A673 (cell line): ENCODE measurements around the gene AAGAB. TPM values are rescaled to one million over a fixed set of nuclear protein-coding genes. Genes with fewer than 3 reads are reported as not detected.

Experiments
- BruUV-seq: library from RNA; stranded (reverse); fragments of 400-500 nt; replicated peaks from 2 replicates; lab custom pipeline; 2021; lab: Mats Ljungman, UMichigan
- CTCF ChIA-PET: fragments of 300-600 bp; sonication (Branson Sonifier 250); formaldehyde crosslinking; loops from one replicate; lab custom pipeline; 2022; ENCODE audit warnings: antibody characterized with exemption; lab: Charles Lee
- POLR2A ChIA-PET: fragments of 300-600 bp; sonication (Branson Sonifier 250); formaldehyde crosslinking; loops from one replicate; lab custom pipeline; 2022; ENCODE audit warnings: antibody characterized with exemption; ENCODE audit not compliant: low non-redundant PET; lab: Charles Lee
- DNase-seq: peaks from one replicate; pipeline ENCODE4 v3.0.0-alpha.2; 2015; ENCODE audit warnings: low spot score
- H3K27ac ChIP-seq: fragments of 200-600 bp; sonication (generic); 2 replicates; pipeline ENCODE4 v1.5.1; 2016; ENCODE audit warnings: mixed run types, low read depth, mild to moderate bottlenecking, mixed read lengths, antibody characterized with exemption, low read length; ENCODE audit not compliant: poor library complexity, severe bottlenecking
- H3K27me3 ChIP-seq: fragments of 200-600 bp; sonication (generic); replicated peaks from 2 replicates; pipeline ENCODE4 v1.6.1; 2017; ENCODE audit warnings: mixed run types, low read depth, mild to moderate bottlenecking, mixed read lengths, antibody characterized with exemption, low read length; ENCODE audit not compliant: insufficient read depth, poor library complexity
- H3K36me3 ChIP-seq: fragments of 200-600 bp; sonication (generic); 2 replicates; pipeline ENCODE4 v1.6.1; 2016; ENCODE audit warnings: mixed run types, mild to moderate bottlenecking, mixed read lengths, antibody characterized with exemption, low read length; ENCODE audit not compliant: insufficient read depth, poor library complexity, severe bottlenecking
- H3K4me1 ChIP-seq: fragments of 200-600 bp; sonication (generic); 2 replicates; pipeline ENCODE4 v1.6.1; 2017; ENCODE audit warnings: mixed run types, mild to moderate bottlenecking, mixed read lengths, antibody characterized with exemption, low read length; ENCODE audit not compliant: insufficient read depth, poor library complexity, severe bottlenecking
- H3K4me3 ChIP-seq: fragments of 200-600 bp; sonication (generic); 2 replicates; pipeline ENCODE4 v1.5.1; 2016; ENCODE audit warnings: low read depth, mixed run types, mild to moderate bottlenecking, mixed read lengths, low read length; ENCODE audit not compliant: poor library complexity, severe bottlenecking
- H3K9me3 ChIP-seq: fragments of 200-600 bp; sonication (generic); 2 replicates; pipeline ENCODE4 v1.6.1; 2016; ENCODE audit warnings: mixed run types, low read depth, mild to moderate bottlenecking, mixed read lengths, antibody characterized with exemption, low read length; ENCODE audit not compliant: poor library complexity, severe bottlenecking
- CTCF ChIP-seq: fragments of 300-800, 200-600 bp; sonication (generic); conservative IDR thresholded peaks from 2 replicates; pipeline ENCODE4 v1.5.1; 2017; ENCODE audit warnings: low read depth, mild to moderate bottlenecking, antibody characterized with exemption, low read length, moderate library complexity, mixed read lengths
- EZH2 ChIP-seq: fragments of 200-600 bp; sonication (generic); IDR thresholded peaks from 2 replicates; pipeline ENCODE4 v1.6.1; 2017; ENCODE audit warnings: borderline replicate concordance, low read depth, mild to moderate bottlenecking, mixed read lengths, antibody characterized with exemption, low read length; ENCODE audit not compliant: poor library complexity, severe bottlenecking
- intact Hi-C: fragments of 100-400 bp; cut with micrococcal nuclease; formaldehyde crosslinking; loops from one replicate; pipeline ENCODE4 v1.10.0; 2022; ENCODE audit not compliant: unreplicated experiment
- total RNA-seq: library from RNA; stranded (reverse); gene quantifications from 2 replicates; pipeline ENCODE4 v1.2.3, GENCODE V29; 2021

AAGAB gene
- total RNA-seq, 1 experiment from 2014 or later, result 54.8 TPM

DNA sequence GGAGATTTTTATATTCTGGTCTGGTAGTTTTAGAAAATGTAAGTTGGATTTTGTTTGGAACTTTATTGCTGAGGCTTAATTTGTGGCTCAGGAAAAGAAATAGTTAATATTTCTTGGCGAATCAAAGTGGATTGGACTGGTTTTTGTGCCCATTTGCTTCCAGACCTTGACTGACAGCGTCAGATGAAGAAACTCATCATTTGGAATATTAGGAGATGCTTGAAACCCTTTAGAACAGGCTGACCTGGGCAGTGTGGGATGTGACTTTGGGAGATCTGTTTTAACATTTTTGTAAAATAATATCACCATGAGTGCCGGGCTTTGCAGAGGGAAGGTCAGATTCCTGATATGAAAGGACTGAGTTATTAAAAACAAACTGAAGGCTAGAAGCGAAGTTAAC is 83.0 kb downstream of the AAGAB start:
- H3K9me3 ChIP-seq, result no peaks in the 10 kb centered on the region
- BruUV-seq, result no TSS peak
- intact Hi-C loops, result no loop called here
- TF ChIP-seq CTCF (no peak), EZH2 (no peak)
- ChIA-PET POLR2A (no interaction called here), CTCF (no interaction called here)
- no peak overlapping the region for H3K4me3 ChIP-seq
- H3K27me3 ChIP-seq, result no peaks in the 10 kb centered on the region
- DNase-seq, result no peak
- no peak overlapping the region for H3K27ac ChIP-seq
- peaks cover 46% of the 10 kb centered on the region for H3K4me1 ChIP-seq
- H3K36me3 ChIP-seq, result peaks cover under 1% of the 10 kb centered on the region

DNA sequence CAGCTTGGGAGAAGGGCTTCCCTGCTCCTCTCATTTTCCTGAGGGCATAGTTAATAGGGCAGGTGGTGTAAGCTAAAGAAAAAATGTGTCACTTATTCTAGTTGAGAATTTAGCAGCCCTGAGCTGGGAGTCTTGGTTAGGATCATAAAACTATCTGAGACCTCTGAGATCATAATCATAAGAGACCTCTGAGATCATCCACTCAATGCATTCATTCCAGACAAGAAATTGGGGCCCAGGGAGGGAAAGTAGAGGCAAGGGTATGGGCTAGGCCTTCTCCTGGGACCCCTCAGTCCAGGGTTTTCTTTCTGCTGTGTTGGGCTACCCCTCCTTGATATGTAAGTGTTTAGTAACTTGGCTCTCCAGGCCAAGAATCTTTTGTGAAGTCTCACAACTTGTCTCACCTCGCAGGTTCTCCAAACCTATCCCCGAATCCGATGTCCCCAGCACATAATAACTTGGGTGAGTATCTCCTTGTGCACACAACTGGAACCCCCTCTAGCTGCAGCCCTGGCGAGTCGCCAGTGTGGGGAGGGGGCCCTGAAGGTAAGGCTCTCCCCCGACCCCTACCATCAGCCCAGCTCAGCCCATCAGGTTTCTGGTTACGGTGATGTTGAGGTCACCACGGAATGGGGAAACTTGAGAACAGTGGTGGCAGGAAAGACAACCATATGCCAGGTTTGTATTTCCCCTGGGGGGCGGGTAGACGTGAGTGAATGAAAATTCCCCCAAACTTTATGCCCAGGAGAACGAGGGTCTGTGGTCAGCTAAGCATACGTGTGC is 84.1 kb downstream of the AAGAB start:
- CTCF ChIA-PET, result no interaction called here
- BruUV-seq, result no TSS peak
- no peak for DNase-seq
- Histone ChIP-seq H3K36me3 (peaks cover 4% of the 10 kb centered on the region), H3K4me3 (no peak overlapping the region), H3K27ac (no peak overlapping the region), H3K27me3 (no peaks in the 10 kb centered on the region), H3K4me1 (peaks cover 46% of the 10 kb centered on the region), H3K9me3 (no peaks in the 10 kb centered on the region)
- POLR2A ChIA-PET, result no interaction called here
- TF ChIP-seq CTCF, result no peak
- no peak for TF ChIP-seq EZH2
- intact Hi-C loops, result no loop called here

DNA sequence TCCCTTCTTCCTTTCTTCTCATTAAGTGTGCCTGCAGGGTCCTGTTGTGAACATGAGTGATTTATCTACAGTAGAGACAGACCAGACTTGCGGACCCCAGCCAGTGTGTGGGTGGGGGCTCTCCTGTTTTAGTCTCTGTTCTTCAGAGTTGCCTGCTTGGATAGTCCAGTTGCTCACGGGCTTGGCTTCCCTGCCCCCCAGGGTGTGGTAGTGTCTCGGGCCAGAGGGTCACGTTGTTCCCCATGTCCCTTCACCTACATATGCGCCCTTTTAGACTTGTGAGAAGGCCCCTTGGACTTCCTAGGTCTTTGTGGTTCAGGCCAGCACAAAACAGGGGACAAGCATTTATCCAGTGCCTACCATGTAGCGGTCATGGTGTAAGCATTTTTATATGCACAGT is 85.8 kb downstream of the AAGAB start:
- ChIA-PET CTCF (no interaction called here), POLR2A (no interaction called here)
- H3K4me3 ChIP-seq, result no peak overlapping the region

More for the DNA sequence above, 85.8 kb downstream of the AAGAB start:
- no peaks in the 10 kb centered on the region for H3K9me3 ChIP-seq
- peaks cover 4% of the 10 kb centered on the region for H3K36me3 ChIP-seq
- TF ChIP-seq CTCF (no peak), EZH2 (no peak)
- DNase-seq, result no peak
- no peak overlapping the region for H3K27ac ChIP-seq
- intact Hi-C loops, result no loop called here
- H3K27me3 ChIP-seq, result no peaks in the 10 kb centered on the region
- H3K4me1 ChIP-seq, result peaks cover 48% of the 10 kb centered on the region
- no TSS peak for BruUV-seq
